SW480 (cell line): ENCODE measurements around the gene GNPTAB.

ENCODE experiments used
- DNase-seq: peaks from one replicate; pipeline ENCODE4 v3.0.0-alpha.2; 2016; ENCODE audit warnings: low spot score

The GNPTAB gene

DNA sequence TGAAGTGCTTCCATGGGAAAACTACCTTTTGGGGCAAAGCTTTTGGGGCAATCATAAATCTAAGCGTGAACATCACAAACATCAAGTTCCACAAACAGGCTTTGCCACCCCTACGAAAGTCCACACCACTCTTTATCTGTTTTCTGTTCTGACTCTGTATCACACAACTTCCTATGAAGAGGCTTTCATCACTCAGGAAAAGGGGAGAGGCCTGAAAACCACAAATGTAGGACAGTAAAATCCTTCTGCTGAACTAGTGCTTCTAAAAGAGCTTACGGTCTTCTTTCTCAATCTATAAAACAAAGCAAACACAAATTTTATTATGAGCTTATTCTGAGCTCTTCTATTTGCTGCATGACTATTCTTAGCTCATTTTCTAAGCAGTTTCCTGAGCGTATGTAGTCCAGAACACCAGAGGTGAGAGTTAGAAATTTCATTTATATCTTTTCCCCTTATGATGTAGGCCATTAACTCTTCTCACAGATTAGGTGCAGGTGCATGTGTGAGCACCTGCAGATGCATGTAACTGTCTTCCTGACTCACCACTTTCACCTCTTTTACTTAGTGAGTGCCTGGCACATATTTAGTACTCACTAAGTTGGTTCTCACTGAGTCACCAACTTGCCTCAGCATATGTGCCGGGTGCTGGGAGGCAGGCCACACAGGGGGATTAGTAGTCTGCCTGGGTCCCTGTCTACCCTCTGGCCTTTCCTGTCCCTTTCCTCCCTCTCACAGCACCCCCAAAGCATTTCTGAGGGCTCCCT lies 58.6 kb downstream of the GNPTAB start:
- no peak for DNase-seq

DNA sequence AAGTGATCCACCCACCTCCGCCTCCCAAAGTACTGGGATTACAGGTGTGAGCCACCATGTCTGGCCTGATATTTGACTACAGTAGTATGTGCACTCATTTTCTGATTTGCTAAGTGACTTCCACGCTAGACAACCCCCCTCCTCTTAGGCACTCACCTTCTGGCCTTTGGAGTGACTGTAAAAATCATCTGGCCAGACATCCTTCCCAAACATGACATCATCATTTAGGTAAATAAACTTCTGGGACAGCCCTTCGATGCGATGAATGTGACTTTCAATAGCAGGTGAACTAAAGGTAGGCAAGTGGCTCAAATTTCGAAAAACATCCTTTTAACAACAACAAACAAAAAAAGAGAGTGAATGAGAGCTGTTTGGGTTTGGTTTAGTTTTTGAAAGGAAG lies 60.9 kb downstream of the GNPTAB start:
- no peak for DNase-seq

DNA sequence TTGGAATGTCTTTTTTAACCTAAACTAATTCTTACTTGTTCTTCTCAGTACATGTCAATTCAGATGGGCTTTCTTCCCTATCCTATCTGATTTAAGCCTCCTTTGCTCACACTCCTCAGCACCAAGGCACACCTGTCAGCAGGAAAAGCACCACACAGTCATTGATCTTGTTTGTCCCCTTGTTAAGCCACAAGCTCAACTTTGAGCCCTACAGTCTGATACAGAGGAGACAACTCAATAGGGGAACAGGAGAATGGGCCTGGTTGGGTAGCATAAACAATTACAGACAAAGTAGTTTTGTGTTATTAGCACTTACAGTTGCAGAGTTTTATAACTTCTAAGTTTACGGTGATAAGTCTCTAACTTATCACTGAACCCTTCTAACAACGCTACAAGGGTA lies 62.0 kb downstream of the GNPTAB start:
- DNase-seq, result no peak

DNA sequence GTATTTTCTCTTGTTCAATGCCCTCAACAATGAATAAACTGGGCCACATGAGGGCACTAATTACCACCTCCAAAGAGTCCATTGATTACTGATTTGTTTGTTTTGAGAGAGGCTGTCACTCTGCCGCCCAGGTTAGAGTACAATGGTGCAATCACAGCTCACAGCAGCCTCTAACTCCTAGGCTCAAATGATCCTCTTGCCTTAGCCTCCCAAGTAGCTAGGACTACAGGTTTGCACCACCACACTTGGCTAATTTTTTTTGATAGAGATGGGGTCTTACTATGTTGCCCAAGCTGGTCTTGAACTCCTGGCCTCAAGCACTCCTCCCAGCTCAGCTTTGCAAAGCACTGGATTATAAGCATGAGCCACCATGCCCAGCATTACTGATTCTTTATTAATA lies 63.2 kb downstream of the GNPTAB start:
- DNase-seq, result no peak

DNA sequence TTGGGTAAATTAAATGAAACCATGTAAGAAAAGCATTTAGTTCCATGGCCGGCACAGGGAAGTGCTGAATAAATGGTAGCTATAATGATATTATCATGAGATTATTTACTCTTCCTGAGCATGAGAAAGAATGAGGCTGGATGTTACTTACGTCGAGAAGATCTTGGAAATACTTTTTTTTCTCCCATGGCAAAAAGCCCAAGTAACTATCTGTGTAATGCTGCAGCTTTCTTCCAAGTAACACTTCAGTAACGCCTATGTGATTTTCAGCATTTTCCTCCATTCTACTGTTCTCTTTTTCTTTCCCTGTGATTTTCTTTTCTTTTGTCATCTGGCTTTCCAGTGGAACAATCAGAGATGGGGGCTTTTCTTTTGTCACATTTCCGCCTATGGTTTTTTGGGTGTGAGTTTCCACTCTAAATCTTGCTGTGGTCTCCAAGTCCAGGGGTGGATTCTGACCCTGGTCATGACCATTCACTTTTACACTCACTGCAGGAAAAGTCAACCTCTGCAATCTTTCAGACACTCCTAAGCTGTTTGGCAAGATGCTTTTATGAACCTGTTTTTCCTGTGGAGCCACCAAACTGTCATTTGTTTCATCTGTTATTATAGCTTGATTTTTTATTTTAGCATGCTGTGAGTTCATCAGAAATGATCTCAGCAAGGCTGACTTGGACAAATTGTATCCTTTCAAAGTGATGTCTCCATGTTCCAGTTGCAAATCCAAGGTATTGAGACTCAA lies 66.5 kb downstream of the GNPTAB start:
- no peak for DNase-seq

DNA sequence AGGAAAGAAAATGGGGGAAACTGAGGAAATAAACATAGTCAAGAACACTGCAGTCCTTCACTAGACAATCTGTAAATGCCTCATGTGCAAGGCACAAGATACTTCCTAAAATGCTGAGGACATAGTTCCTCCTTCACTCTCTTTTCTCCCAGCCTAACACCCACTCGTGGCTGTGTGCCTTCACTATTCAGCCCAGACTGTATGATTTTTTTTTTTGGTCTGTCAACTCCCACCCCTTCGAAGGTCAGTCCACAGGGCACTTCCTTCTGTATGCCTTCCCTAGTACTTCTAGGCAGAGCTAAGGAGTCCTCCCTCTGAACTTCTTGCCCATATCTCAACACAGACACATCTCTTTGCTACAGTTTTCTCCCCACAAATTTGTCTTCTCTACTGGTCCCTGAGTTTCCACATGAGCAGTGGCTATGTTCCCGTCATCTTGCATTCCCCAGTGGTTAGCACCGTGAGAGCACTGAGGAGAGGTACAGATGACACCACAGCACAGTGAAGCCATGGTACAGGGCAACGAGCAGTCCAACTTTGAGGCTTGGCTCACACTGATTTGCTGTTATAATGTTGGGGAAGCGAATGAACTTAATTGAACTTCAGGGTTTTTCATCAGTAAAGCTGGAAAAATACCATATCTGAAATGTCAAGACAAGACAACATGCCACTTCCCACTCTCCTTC lies 67.4 kb downstream of the GNPTAB start:
- DNase-seq, result no peak

DNA sequence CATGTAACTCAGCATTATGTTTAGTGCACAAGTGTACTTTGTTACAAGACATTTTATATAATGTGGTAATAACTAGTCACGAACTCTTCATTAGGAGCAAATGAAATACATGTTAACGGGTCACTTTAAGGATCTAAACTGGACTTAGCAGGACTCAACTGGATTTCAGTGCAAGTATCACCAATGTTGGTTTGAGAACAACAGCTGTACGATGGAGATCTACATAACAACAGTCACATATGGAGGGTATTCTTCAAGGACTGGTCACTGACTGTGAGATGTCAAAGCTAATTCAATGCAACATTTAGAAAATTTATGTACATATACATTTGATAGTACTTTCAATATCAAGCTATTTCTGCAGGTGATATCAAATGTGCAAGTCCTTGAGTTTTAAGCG lies 69.0 kb downstream of the GNPTAB start:
- no peak for DNase-seq

DNA sequence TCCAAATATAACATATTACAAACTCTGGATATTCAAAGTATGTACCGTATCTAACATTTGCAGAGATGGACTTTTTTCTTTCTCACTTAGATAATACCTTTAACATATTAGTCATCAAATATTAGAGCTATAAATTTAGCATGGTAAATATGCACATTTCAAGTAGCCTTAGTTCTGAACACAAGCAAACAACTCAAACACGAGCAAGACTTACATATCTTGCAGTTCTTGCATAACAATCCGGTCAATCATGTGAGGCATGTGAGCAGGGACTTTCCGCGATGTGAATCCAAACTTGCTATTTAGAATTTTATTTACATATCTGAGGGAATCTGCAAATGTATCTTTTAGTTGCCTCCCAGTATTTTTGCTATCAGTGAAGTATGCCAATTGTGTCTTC lies 69.4 kb downstream of the GNPTAB start:
- no peak for DNase-seq

DNA sequence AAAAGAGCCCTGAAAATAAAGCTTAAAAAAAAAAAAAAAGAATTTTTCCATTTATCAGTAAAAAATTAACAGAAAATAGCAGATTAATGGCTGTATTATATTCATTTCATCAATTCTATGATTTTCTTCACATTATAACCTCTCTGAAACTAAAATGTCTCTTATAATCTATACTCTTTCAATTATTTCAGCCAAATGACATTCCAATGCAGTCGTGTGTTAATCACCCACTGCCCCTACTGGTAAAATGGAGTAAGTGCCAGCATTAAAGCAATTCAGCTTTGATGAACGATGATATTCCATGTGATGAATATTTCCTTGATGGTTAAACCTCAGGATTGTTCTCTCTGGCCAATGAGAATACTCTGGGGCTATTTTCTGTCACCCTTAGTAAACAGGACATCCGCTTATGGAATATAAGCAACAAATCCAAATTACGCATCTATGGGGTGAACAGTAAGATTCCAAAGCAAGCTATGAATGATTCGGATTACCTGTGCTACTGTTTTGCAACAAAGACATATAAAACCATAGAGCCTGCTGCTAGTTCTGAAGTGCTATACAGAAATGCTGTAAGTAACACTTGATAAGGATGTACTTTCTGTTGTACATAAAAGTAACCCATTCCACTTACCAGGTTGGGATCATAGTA lies 71.2 kb downstream of the GNPTAB start:
- DNase-seq, result peak; percentile 34

DNA sequence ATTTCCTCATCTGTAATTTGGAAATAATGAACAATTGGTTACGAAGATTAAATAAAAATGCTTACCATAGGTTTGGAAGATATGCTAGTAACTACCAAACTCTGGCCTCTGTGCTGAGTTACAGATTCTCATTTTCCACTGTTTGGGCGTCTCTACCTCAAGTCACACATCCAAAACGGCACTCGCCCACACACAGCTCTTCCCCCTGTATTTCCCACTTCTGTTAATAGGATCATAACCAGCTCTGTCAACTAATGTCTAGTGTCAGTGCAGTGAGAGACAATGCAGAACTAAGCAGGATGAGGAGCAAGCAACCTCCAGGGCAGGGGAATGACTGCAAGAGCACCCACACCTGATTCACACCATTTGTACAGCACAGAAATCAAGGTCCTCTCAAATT lies 80.6 kb downstream of the GNPTAB start:
- DNase-seq, result no peak

DNA sequence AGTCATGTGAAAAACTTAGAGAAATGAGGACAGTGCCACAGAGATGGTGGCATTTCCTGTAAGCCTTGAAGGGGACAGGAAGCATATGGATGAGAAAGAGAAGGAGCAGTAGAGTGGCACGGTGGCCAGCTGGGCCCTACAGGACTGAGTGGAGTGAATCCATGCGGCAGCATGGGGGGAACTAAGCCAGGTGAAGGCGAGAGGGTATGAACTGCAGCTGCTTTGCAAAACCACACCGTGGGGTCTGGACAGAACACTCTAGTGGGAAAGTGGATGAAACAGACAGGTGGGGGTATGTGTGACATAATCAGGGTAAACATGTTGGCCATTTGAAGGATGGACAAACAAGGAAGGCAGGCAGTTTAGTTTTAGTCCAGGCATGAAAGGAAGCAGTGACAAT lies 81.1 kb downstream of the GNPTAB start:
- DNase-seq, result no peak

DNA sequence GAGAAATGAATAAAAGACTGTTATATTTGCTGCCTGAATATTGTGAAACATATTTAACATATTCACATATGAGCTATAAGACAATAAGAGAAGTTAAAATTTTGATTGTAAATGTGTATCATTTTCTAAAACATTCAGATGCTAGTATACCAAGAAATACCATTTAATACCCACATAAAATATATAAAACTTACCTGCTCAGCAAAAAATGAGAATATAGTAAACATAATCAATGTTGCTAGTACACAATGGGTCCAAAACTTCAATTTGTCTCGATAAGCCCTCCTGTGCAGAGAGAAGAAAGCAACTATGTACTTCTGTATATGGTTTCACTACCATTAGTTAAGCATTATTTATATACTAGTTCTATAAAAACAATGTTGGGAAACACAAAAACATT lies 81.9 kb downstream of the GNPTAB start:
- no peak for DNase-seq

DNA sequence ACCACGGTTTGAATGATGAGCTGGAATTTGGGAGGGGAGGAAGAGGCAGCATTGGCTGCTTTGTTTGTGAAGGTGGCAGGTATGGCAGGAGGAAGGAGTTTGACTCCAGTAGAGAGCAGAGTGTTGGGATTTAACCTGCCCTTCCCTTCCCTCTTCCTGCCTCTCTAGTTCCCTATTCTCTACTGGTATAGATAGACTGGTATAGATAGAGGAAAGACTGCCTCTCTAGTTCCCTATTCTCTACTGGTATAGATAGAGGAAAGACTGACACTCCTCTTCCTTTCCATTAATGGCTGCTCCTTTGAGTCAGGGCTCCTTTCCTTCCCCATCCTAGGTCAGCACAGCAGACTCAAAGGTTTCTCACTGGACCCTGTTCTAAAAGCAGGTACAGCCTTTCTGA lies 83.1 kb downstream of the GNPTAB start:
- no peak for DNase-seq

DNA sequence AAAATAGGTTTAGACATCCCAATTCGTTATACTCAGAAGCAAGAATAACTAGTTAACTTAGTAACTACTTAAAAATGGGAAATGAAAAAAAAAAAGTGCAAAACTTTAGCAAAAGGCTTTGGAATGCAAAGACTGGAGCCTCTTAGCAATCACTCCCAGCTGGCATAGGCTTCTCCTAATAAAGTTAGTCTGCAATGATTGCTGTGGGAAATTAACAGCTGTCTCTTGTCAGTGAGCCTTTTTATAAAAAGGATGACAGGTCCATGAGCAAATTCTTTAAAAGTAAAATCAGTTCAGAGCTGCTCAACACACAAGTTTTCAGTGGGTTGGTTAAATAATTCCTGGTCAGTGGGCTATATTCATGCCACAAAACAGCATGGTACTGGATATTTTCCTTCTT lies 84.1 kb downstream of the GNPTAB start:
- no peak for DNase-seq

DNA sequence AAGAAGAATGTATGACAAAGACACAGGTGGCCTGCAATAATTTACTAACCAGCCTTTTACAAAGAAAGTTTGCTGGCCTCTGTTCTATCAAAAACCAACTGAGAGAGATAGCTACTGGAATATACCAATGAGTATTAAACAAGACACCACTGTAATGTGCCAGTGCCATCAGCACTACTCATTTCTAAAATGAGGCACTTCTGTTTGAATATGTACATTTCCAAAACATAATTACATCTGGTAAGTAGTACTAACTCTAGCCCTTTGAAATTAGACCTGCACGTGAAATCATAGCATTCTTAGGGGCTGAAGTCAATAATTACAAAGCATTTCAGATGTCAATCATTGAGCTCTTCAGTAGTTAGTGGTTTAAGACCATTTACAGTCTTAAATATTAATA lies 84.6 kb downstream of the GNPTAB start:
- DNase-seq, result no peak

DNA sequence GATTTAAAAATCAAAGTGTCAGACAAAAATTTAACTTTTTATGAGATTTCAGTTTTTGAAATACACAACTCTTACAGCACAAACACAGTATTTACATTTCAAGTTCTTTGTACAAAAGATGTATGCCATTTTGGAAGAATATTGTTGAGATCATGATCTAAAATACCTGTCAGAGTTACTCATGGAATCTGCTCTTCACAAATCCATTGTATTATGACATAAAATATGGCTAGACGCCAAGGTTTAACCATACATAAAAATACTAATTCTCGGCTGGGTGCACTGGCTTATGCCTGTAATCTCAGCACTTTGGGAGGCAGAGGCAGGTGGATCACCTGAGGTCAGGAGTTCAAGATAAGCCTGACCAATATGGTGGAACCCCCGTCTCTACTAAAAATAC lies 85.3 kb downstream of the GNPTAB start:
- DNase-seq, result no peak

DNA sequence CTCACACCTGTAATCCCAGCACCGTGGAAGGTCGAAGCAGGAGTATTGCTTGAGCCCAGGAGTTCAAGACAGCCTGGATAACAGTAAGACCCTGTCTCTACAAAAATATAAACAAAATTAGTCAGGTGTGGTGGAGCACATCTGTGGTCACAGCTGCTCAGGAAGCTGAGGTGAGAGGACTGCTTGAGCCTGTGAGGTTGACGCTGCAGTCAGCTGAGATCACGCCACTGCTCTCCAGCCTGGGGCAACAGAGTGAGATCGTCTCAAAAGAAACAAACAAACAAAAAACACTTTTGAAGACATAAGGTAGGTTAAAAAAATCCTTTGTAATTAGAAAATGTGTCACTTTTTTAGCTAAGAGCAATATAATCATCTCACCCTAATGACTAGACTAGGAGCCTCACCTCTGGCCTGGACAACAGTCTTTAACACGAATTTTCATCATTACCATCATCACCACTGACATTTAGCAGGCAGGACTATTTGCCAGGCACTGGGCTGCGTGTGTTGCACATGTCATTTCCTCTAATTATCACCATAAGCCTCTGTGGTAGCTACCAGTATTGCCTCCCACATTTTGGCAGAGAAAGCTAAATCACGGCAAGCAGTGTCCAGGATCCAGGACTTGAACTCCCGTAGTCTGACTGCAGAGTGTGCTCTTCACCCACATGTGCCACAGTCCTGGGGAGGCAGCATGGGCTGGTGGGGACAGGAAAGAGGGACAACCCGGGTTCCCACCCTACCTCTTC lies 86.9 kb downstream of the GNPTAB start:
- no peak for DNase-seq

DNA sequence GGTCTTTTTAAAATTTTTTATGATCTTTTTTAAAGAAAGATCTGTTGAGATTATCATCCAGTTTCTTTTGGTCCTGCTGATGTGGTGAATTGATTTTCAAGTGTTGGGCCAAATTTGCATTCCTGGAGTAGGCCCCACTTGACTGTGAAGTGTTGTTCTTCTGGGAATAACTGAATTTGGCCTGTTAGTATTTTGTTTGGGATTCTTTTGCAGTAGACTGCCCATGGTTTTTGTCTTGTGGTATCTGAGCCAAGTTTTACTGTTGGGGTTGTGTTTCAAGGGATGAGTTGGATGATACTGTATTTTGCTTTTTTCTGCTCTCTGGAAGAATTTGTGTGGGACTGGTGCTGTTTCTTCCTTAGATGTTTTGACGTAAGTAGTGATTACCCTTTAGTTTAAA lies 87.5 kb downstream of the GNPTAB start:
- DNase-seq, result no peak

DNA sequence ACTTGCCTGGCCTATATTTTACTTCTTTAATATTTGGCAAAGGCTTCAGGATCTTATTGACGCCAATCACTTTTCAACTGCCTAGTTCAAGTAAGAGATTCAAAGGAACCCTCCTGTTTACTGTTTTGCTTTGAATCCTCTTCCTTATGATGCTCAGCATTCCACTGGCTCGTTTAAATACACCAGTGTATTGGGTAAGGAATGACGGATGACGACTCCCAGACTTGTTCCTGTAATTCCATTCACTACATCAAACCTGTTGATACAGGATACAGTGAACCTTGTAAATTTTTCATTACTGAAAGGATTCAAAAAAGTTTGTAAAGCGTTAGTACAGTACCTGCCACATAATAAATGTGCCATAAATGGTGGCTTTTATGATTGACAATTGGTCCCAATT lies 89.8 kb downstream of the GNPTAB start:
- DNase-seq, result no peak

DNA sequence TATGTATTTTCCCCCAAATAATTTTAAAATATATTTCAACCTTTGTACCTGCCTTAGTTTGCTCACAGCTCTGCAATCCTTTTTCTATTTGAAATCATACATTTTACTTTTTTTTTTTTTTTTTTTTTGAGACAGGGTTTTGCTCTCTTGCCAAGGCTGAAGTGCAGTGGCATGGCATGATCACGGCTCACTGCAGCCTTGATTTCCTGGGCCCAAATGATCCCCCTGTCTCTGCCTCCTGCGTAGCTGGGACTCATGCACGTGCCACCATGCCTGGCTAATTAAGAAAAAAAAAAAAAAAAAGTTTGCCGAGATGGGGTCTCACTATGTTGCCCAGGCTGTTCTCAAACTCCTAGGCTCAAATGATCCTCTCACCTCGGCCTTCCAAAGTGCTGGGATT lies 90.2 kb downstream of the GNPTAB start:
- DNase-seq, result no peak

DNA sequence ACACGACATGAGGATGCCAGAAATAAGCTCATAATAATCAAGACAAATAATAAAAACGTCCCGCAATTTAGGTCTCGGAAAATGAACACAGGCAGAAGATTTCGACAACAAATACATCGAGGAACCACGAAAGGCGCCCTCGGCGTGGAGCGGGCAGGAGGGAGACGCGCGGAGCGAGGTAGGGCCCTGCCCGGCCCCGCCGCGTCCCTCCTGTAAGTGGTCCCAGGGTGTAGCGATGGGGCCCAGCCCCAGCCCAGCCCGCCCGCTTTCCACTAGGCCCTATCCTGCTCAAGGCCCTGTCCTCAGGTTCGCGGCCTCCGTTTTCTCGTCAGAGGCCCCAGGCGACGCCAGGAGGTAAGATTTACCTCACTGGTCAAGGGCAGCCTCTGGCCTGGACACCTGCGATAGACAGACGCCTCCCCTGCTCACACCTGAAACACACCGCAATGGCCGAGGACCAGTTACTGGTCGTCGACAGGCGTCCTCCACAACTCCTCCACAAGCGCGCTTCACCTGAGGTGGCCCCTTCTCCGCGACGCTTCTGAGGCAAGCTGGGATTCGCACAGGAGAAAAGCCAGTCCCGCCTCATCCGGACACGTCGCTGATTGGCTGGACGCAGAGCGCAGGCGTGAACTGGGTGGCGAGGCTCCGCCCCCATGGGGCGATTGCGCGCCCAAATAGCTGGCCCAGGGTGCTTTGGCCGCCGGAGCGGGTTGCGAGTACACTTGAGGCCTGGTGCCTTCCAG lies 91.7 kb downstream of the GNPTAB start, which contains the start of gene SYCP3:
TSS of gene SYCP3 (minus strand) at position 543 of the 746 bp plus-strand sequence. CDS start 1,527 bp downstream, outside the sequence.
- DNase-seq, result no peak
